Nephron progenitor cell (in vitro differentiated cells): ENCODE measurements around the gene RHOBTB3.

ENCODE experiments used
- DNase-seq: peaks from one replicate; pipeline ENCODE4 v3.0.0; 2021
- H3K27ac Mint-ChIP-seq: 2 replicates; pipeline ENCODE4 v1.8.0; 2021; ENCODE audit warnings: mild to moderate bottlenecking, moderate library complexity, mixed read lengths
- H3K27me3 Mint-ChIP-seq: 2 replicates; pipeline ENCODE4 v1.8.0; 2021; ENCODE audit warnings: mild to moderate bottlenecking, low read depth, mixed read lengths; ENCODE audit not compliant: poor library complexity
- H3K36me3 Mint-ChIP-seq: 2 replicates; pipeline ENCODE4 v1.8.0; 2021; ENCODE audit warnings: low read depth, mixed read lengths
- H3K4me1 Mint-ChIP-seq: 2 replicates; pipeline ENCODE4 v1.8.0; 2021; ENCODE audit warnings: mixed read lengths
- H3K4me3 Mint-ChIP-seq: 2 replicates; pipeline ENCODE4 v1.8.0; 2021; ENCODE audit warnings: mild to moderate bottlenecking, moderate library complexity, mixed read lengths
- H3K9me3 Mint-ChIP-seq: 2 replicates; pipeline ENCODE4 v1.8.0; 2021; ENCODE audit warnings: mild to moderate bottlenecking, moderate library complexity, mixed read lengths
- TF ChIP-seq, protein P1 (sequence below): fragments of 200-600 bp; sonication (generic); IDR thresholded peaks from 2 replicates; pipeline ENCODE4 v1.5.0; 2021; ENCODE audit warnings: antibody characterized with exemption

Gene RHOBTB3

DNA sequence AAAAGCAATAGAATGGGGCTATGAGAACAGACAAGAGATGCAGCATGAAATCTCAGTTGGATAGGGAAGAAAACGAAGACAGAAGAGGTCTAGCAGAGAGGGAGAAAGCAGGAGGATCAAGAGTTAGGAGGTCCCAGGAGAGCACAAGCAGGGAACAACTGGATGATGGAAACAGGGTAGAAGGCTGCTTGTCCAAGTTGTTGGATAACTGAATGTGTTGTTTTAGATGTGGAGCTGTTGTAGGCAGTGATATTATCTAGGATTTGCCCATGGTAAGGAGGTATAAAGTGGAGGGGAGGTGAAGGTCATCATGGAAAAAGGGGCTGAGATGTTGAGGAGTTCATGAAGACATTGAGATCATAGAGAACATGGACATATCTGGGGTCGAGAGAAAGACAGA, 12.4 kb upstream of the RHOBTB3 start:
- H3K9me3 Mint-ChIP-seq = no peaks in the 10 kb centered on the region
- TF ChIP-seq, protein P1, sequence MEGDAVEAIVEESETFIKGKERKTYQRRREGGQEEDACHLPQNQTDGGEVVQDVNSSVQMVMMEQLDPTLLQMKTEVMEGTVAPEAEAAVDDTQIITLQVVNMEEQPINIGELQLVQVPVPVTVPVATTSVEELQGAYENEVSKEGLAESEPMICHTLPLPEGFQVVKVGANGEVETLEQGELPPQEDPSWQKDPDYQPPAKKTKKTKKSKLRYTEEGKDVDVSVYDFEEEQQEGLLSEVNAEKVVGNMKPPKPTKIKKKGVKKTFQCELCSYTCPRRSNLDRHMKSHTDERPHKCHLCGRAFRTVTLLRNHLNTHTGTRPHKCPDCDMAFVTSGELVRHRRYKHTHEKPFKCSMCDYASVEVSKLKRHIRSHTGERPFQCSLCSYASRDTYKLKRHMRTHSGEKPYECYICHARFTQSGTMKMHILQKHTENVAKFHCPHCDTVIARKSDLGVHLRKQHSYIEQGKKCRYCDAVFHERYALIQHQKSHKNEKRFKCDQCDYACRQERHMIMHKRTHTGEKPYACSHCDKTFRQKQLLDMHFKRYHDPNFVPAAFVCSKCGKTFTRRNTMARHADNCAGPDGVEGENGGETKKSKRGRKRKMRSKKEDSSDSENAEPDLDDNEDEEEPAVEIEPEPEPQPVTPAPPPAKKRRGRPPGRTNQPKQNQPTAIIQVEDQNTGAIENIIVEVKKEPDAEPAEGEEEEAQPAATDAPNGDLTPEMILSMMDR = no peak
- H3K36me3 Mint-ChIP-seq = peaks cover 17% of the 10 kb centered on the region
- H3K27me3 Mint-ChIP-seq = peaks cover 3% of the 10 kb centered on the region
- DNase-seq = no peak
- H3K27ac Mint-ChIP-seq = no peak overlapping the region
- H3K4me1 Mint-ChIP-seq = peaks cover 20% of the 10 kb centered on the region
- no peak overlapping the region for H3K4me3 Mint-ChIP-seq

- Mint-ChIP-seq H3K36me3 (peaks cover 10% of the 10 kb centered on the region), H3K9me3 (no peaks in the 10 kb centered on the region), H3K27me3 (peaks cover under 1% of the 10 kb centered on the region), H3K27ac (no peak overlapping the region), H3K4me3 (no peak overlapping the region), H3K4me1 (peaks cover 15% of the 10 kb centered on the region)
- TF ChIP-seq, protein P1 = no peak
- DNase-seq = no peak
Observed at GRCh38 chr5:95720094-95720786, 10.9 kb upstream of the RHOBTB3 start.

DNA sequence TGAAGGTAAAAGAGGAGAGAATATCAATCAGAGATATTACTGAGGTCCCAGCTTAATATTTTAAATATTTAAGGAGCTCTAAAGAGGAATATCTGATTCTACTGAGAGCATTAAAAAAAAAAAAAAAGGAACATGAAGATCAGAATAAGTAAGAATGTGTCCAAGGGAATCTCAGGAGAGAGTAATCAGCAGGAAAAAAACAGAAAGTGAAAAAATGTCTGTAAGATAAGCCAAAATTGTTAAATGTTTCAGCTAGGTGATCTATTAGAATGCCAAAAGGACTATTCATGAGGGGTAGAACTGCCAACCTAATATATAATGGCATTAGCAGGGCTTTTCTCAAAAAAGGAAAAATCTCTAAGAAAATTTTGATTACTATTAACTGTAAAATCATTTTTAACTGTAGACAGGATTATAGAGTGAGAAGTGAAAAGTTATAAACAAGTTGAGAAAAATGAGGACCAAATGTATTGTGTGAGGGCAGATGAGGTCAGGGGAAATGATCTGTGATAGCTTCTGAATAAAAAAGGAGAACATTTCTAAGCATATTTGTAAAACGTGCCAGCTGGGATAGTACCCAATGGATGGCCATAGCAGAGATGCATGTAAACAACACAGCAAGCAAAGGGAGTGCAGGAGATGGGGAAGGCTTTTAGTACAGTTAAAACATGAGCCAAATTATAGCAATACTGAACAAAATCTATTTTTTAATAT, 9.4 kb upstream of the RHOBTB3 start:
- DNase-seq = no peak
- TF ChIP-seq, protein P1 = no peak
- H3K4me3 Mint-ChIP-seq = no peak overlapping the region
- no peak overlapping the region for H3K27ac Mint-ChIP-seq
- H3K9me3 Mint-ChIP-seq = no peaks in the 10 kb centered on the region
- no peaks in the 10 kb centered on the region for H3K27me3 Mint-ChIP-seq
- no peaks in the 10 kb centered on the region for H3K36me3 Mint-ChIP-seq
- H3K4me1 Mint-ChIP-seq = peaks cover 15% of the 10 kb centered on the region

DNA sequence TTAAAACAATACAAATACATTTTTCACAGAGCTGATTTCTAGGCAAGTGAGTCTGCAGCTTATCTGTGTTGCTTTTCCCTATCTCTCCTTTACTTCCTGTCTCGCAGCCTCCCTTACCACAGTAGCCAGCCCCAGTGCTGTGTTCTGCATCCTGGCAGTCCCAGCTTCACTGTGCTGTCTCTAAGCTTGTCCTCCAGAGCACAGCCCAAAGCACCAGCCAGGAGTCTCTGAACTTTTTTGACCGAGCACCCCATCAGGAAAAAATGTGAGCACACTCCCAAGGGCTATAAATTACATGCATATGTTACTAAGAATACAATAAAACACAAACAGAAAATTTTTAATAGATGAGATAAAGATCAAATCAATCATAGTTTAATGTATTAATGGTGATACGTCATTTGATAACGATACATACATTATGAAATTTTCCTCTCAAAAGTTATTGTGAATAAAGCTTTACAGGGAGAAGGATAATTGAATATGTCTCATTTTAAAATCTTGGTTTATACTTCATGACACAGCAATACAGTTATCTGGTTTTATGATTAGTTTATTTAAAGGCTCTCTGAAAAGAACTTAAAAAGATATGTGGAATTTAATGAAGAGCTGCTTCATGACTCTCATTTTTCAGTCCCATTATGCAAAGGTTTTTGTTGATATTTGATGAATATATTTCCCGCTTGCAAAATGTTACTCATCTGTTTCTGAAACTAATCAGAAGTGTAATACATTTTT, 7.3 kb upstream of the RHOBTB3 start:
- H3K9me3 Mint-ChIP-seq = no peaks in the 10 kb centered on the region
- no peaks in the 10 kb centered on the region for H3K27me3 Mint-ChIP-seq
- no peak overlapping the region for H3K27ac Mint-ChIP-seq
- no peak overlapping the region for H3K4me3 Mint-ChIP-seq
- TF ChIP-seq, protein P1 = no peak
- peaks cover 15% of the 10 kb centered on the region for H3K4me1 Mint-ChIP-seq
- DNase-seq = no peak
- no peaks in the 10 kb centered on the region for H3K36me3 Mint-ChIP-seq

DNA sequence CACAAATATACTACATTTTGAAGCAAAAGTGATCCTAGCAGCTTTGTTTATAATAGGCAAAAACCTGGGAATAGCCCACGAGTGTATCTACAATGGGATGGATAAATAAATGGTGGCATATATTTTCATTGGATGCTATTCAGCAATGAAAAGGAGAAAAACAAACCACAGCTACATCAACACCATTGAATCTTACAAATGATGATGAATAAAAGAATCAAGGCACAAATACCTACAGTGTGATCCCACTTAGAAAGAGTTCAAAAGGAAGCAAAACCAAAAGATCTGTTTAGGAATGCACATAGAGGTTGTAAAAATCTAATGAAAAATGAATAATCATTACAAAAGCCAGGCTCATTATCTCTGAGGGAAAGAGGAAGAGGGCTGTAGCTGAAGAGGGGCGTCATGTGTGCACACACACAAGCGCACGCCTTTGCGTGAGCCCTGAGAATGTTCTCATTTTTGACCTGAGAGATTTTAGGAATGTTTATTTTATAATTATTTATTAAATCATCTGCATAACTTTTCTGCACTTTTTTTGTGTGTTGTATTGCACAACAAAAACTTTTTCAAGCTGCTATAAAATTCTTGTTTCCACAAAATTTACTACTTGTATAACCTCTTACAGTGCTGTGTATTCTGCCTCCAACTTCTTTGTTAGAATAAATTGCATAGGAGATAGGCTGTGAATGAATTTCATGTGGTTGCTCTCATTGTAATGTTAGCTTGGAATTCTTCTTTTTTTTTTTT, 5.9 kb upstream of the RHOBTB3 start:
- H3K4me3 Mint-ChIP-seq = no peak overlapping the region
- DNase-seq = no peak
- TF ChIP-seq, protein P1 = no peak
- peaks cover 21% of the 10 kb centered on the region for H3K4me1 Mint-ChIP-seq
- H3K27me3 Mint-ChIP-seq = peaks cover 3% of the 10 kb centered on the region
- no peaks in the 10 kb centered on the region for H3K9me3 Mint-ChIP-seq
- H3K27ac Mint-ChIP-seq = no peak overlapping the region
- no peaks in the 10 kb centered on the region for H3K36me3 Mint-ChIP-seq
